Measurements from ENCODE around the gene CEP164.
"Not testable (repeated sequence)": the region's sequence is repeated elsewhere in the genome, so short reads cannot be mapped to it uniquely, and the experiment has no call there.

Gene CEP164

DNA sequence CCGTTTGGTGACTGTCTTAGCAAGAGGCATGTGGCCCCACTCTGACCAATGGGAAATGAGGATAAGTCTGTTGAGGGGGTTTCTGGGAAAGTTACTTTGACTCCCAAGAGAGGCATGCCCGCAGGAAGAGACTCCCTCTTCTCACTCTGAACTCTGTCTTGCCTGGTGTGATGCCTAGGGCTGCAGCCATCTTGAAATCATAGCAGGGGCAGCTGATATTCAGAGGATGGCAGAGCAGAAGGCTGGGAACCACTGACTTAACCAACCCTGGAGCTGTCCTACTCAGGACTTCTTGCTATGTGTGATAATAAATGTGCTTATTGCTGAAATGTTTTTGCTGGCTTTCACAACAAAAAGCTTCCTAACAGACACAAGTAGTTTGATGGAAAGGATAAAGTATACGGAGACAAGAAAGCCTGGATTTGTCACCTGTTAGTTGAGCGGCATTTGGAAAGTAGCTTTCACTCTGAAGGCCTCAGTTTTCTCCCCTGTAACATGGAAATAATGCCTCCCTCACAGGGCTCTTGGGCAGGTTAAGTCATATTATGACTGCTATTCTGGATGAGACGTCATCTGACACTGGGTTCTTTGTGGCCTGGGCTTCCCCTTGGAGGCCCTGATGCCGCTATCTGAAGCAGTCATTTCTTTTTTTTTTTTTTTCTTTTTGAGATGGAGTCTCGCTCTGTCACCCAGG lies 128.5 kb downstream of the CEP164 start:
- no peak overlapping the region for H3K9ac ChIP-seq (ENCODE audit: low read depth, low read length)
- H3K4me1 ChIP-seq (ENCODE audit: control insufficient read depth, insufficient read depth, low read length): no peaks in the 10 kb centered on the region
- H3K4me3 ChIP-seq (ENCODE audit: low read depth, low read length): no peak overlapping the region
- H3K9me3 ChIP-seq (ENCODE audit: control insufficient read depth, insufficient read depth, low read length): no peaks in the 10 kb centered on the region
- no peaks in the 10 kb centered on the region for H3K27me3 ChIP-seq (ENCODE audit: control insufficient read depth, insufficient read depth, low read length)
- H3K36me3 ChIP-seq (ENCODE audit: control insufficient read depth, insufficient read depth, low read length): no peaks in the 10 kb centered on the region

DNA sequence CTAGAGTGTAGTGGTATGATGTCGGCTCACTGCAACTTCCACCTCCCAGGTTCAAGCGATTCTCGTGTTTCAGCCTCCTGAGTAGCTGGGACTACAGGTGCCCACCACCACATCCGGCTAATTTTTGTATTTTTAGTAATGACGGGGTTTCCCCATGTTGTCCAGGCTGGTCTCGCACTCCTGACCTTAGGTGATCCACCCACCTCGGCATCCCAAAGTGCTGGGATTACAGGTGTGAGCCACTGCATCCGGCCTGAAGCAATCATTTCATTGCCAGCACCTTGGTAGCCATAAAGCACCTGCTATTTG lies 129.0 kb downstream of the CEP164 start:
- H3K9ac ChIP-seq (ENCODE audit: low read depth, low read length); H3K9me3 ChIP-seq (ENCODE audit: control insufficient read depth, insufficient read depth, low read length); H3K36me3 ChIP-seq (ENCODE audit: control insufficient read depth, insufficient read depth, low read length); H3K4me1 ChIP-seq (ENCODE audit: control insufficient read depth, insufficient read depth, low read length); H3K4me3 ChIP-seq (ENCODE audit: low read depth, low read length); H3K27me3 ChIP-seq (ENCODE audit: control insufficient read depth, insufficient read depth, low read length): not testable (repeated sequence)

DNA sequence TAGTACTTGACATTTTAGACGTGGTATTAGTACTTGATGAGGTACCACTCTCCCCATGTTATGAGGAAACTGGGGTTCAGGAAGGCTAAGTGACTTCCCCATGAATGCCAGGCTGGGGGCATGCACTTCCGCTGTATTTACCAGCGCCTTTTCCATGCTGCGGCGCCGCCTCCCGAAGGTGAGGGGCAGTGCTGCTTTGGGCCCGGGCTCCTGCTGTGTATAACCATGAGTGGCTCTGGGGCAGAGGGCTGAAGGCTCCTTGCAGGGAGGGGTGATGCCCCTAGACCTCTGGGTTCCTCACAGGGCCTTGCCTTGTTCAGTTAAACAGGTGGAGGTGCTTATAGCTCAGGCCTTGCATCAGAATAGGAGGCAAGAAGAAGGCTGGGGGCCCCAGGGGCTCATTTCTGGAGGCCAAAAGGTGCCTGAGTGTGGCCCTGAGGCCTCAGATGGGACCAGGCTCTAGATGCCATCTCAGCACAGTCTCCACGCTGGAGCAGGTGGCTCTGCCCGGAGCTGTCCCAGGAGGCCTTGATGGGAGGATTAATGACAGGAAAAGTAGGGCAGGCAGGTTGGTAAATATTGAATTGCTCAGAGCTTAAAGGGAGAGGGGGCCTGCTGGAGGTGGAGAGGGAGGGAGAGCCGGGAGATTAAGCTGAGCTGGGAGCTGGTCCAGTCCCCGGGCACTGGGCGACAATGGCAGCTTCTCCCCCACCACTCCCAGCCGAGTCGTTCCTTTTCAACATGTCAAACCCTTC lies 129.6 kb downstream of the CEP164 start:
- H3K9me3 ChIP-seq (ENCODE audit: control insufficient read depth, insufficient read depth, low read length): no peaks in the 10 kb centered on the region
- no peaks in the 10 kb centered on the region for H3K4me1 ChIP-seq (ENCODE audit: control insufficient read depth, insufficient read depth, low read length)
- no peak overlapping the region for H3K9ac ChIP-seq (ENCODE audit: low read depth, low read length)
- no peak overlapping the region for H3K4me3 ChIP-seq (ENCODE audit: low read depth, low read length)
- H3K36me3 ChIP-seq (ENCODE audit: control insufficient read depth, insufficient read depth, low read length): no peaks in the 10 kb centered on the region
- no peaks in the 10 kb centered on the region for H3K27me3 ChIP-seq (ENCODE audit: control insufficient read depth, insufficient read depth, low read length)

DNA sequence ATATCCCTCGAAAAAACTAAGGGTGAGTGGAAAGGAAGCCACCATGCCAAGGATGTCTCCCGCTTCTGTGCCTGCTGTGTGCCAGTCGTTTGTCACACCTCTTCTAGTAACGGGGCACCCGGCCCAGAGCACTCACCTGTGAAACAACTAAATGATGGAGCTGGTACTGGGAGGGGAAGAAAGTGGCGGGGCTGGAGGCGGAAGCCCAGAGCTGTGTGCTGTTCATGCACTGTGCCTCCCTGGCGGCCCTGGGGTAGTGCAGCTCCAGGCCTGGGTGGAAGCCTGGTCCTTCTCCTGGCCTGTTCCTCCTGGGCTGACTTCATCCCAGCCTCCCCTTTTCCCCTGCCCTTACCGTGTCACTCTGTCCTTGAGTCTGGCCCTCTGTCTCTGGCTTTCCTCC lies 130.2 kb downstream of the CEP164 start:
- no peak overlapping the region for H3K9ac ChIP-seq (ENCODE audit: low read depth, low read length)
- H3K4me3 ChIP-seq (ENCODE audit: low read depth, low read length): no peak overlapping the region
- H3K9me3 ChIP-seq (ENCODE audit: control insufficient read depth, insufficient read depth, low read length): no peaks in the 10 kb centered on the region
- H3K27me3 ChIP-seq (ENCODE audit: control insufficient read depth, insufficient read depth, low read length): no peaks in the 10 kb centered on the region
- no peaks in the 10 kb centered on the region for H3K4me1 ChIP-seq (ENCODE audit: control insufficient read depth, insufficient read depth, low read length)
- no peaks in the 10 kb centered on the region for H3K36me3 ChIP-seq (ENCODE audit: control insufficient read depth, insufficient read depth, low read length)

DNA sequence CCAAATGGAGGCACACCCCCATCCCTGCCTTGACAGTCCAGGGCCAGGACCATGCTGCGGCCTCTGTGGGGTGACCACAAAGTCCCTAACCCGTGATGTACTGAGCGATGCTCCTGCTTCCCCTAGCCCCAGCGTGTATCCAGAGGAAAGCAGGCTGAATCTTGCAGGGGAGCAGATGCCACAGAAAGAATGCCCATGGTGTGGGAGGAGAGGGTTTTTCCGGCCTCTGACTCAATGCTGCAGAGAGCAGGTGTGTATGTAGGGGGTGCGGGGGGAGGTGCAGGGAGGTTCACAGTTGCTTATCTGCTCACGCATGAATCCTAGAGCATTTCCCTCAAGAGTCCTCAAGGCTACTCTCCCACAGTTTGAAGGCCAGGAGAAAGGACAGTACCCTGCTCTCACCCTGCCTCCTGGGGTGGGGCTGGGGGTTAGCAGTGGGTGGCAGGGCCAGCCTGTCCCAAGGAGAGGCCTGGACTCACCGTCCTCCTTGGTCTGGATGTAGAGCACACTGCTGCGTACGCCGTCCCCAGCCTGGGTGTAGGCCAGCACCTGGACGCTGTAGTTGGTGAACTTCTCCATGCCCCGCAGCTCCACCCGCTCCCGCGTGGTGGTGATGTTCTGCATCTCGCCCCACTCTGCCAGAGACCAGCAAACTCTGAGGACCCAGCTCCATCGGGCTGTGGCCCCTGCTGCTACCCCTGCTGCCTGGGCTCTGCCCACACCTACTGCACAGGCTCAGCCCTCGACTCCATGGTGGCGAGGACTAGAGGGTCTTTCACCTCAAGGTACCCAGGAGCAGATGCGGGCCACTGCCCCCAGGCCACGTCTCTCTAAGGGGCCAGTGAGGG lies 130.8 kb downstream of the CEP164 start:
- H3K27me3 ChIP-seq (ENCODE audit: control insufficient read depth, insufficient read depth, low read length): no peaks in the 10 kb centered on the region
- H3K9ac ChIP-seq (ENCODE audit: low read depth, low read length): no peak overlapping the region
- H3K4me3 ChIP-seq (ENCODE audit: low read depth, low read length): no peak overlapping the region
- H3K4me1 ChIP-seq (ENCODE audit: control insufficient read depth, insufficient read depth, low read length): no peaks in the 10 kb centered on the region
- no peaks in the 10 kb centered on the region for H3K36me3 ChIP-seq (ENCODE audit: control insufficient read depth, insufficient read depth, low read length)
- H3K9me3 ChIP-seq (ENCODE audit: control insufficient read depth, insufficient read depth, low read length): no peaks in the 10 kb centered on the region

DNA sequence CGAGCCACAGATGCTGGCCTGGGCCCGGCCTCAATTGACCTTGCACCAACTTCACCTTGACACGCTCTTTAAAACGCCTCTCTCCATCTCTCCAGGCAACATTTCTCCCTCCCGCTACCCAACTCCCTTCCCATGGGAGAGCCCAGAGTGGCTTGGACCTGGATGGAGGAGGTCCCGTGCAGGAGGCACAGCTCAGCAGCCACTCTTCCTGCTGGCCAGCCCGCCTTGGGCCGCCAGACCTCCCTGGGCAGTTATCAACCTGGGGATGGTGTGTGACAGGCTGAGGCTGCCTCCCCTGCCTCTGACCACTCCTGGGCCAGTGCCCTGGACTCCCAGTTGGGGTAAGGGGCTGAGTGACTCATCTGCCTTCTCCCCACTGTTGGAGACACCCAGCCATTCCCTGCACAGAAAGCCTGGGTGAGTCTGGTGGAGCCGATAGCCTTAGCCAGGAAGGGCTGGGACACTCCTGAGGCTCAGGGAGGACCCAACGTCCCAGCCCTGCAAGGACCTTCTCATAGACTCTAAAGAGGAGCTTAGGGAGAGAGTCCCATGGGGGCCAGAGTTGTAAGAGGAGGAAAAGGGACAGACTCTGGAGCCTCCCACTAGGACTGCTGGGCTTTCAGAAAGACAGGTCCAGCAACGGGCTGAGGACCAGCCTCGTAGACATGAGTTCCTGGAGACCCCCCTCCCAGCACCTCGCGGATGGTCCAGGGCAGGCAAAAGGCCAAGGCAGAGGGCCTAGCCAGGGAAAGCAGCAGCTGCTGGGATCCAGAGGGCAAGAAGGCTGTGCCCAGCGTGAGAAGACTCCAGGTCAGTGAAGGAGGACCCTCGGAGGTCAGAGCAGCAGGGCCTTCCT lies 131.7 kb downstream of the CEP164 start:
- Histone ChIP-seq H3K9me3 (ENCODE audit: control insufficient read depth, insufficient read depth, low read length) (no peaks in the 10 kb centered on the region), H3K36me3 (ENCODE audit: control insufficient read depth, insufficient read depth, low read length) (no peaks in the 10 kb centered on the region), H3K9ac (ENCODE audit: low read depth, low read length) (no peak overlapping the region), H3K4me1 (ENCODE audit: control insufficient read depth, insufficient read depth, low read length) (no peaks in the 10 kb centered on the region), H3K27me3 (ENCODE audit: control insufficient read depth, insufficient read depth, low read length) (no peaks in the 10 kb centered on the region), H3K4me3 (ENCODE audit: low read depth, low read length) (no peak overlapping the region)

DNA sequence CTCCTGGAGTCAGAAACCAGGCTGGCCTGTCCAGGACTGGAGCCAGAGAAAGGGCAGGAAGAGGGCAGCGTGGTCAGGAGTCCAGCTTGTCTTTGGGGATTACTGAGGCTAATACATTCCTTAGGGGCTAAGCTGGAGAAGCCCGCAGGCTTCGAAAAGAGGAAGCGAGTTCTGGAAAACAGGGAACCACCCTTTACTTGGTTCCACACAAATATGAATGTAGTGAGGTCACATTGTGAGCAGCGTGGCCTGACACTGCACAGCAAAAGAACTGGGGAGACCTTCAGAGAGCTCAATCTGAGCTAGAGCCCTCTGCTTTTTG lies 132.3 kb downstream of the CEP164 start:
- Histone ChIP-seq H3K27me3 (ENCODE audit: control insufficient read depth, insufficient read depth, low read length) (no peaks in the 10 kb centered on the region), H3K4me1 (ENCODE audit: control insufficient read depth, insufficient read depth, low read length) (no peaks in the 10 kb centered on the region), H3K36me3 (ENCODE audit: control insufficient read depth, insufficient read depth, low read length) (no peaks in the 10 kb centered on the region), H3K9ac (ENCODE audit: low read depth, low read length) (no peak overlapping the region), H3K9me3 (ENCODE audit: control insufficient read depth, insufficient read depth, low read length) (no peaks in the 10 kb centered on the region), H3K4me3 (ENCODE audit: low read depth, low read length) (no peak overlapping the region)

DNA sequence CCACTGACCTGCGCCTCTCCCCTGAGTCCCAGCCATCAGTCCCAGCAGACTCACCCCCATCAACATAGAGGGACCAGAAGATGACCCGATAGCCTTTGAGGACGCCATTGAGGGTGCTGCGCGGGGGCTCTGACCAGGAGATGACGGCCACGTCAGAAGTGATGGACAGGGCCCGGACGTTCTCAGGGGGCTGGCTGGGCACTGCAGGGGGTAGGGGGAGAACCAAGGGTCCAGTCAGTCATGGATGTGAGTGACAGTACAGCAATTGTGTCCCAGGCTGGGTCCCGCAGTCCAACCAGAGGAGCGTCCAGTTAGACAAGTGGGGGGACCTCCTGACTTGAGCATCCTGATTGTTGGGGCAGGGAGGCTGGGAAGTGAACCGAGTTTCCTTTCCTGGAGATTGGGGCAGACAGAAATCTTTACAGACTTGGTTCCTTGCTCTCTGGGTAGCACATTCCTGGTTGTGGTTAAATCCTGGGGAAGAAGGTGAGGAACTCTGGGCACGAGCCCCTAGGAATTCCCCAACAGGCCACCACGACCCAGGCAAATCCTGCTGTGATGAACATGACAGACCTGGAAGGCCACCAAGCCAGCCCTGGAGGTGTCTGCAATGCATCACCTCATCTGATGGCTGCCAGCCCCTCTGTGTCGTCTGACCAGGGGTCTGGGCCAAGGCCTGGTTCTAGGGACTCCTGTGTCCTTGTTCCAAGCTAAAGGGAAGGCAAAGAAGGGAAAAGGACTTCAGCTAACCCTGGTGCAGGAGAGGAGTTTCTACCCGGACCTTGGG lies 133.9 kb downstream of the CEP164 start:
- Histone ChIP-seq H3K36me3 (ENCODE audit: control insufficient read depth, insufficient read depth, low read length) (no peaks in the 10 kb centered on the region), H3K9me3 (ENCODE audit: control insufficient read depth, insufficient read depth, low read length) (no peaks in the 10 kb centered on the region), H3K4me3 (ENCODE audit: low read depth, low read length) (no peak overlapping the region), H3K4me1 (ENCODE audit: control insufficient read depth, insufficient read depth, low read length) (no peaks in the 10 kb centered on the region), H3K27me3 (ENCODE audit: control insufficient read depth, insufficient read depth, low read length) (no peaks in the 10 kb centered on the region), H3K9ac (ENCODE audit: low read depth, low read length) (no peak overlapping the region)

DNA sequence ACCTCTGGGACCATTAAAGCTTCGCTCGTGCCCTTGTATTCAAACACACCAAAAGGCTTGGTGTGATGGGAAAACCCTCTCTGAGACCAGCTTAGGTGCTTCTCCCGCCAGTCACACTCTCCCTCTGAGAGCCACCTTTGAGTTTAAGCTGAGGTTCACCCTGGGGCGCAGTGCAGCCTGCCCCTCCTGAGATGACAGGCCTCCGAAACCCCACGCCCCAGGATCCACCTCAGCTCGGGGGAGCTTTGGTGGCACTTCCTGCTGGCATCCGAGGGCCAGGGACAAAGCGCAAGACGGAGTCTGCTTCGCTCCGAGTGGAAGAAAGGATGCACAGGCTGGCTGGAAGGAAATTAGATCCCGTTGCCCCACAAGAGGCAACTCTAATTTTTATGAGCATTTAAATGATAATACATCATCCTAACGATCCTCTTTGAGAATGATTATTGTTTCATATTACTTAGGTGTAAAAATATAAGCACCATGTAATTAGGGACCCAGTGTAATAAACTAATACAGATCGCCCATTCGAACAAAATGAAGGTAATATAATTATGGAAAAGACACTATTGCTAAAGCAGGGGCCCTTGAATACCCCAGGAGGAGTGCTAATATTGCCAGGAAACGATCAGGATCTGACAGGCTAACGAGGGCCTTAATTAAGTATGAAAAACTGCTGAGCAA lies 134.7 kb downstream of the CEP164 start:
- Histone ChIP-seq H3K36me3 (ENCODE audit: control insufficient read depth, insufficient read depth, low read length) (no peaks in the 10 kb centered on the region), H3K27me3 (ENCODE audit: control insufficient read depth, insufficient read depth, low read length) (no peaks in the 10 kb centered on the region), H3K9me3 (ENCODE audit: control insufficient read depth, insufficient read depth, low read length) (no peaks in the 10 kb centered on the region), H3K9ac (ENCODE audit: low read depth, low read length) (no peak overlapping the region), H3K4me3 (ENCODE audit: low read depth, low read length) (no peak overlapping the region), H3K4me1 (ENCODE audit: control insufficient read depth, insufficient read depth, low read length) (no peaks in the 10 kb centered on the region)

DNA sequence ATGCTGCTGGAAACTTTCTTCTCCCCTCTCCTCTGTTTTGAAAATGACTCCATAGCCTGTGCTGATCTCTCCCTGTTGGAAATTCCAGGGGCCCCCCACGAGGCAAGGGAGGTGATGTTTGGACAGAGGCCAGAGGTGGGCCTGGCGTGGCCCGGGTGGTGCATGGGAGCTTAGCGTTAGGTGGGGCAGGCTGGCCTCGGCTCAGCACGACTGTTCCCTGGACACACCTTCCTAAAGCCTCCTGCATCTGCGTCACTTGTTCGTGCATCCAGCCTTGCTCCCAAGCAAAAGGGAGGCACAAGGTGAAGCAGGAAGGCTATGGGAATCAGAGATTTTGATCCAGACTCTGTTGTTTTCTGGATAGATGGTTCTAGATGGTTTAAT lies 135.2 kb downstream of the CEP164 start:
- Histone ChIP-seq H3K27me3 (ENCODE audit: control insufficient read depth, insufficient read depth, low read length) (no peaks in the 10 kb centered on the region), H3K9me3 (ENCODE audit: control insufficient read depth, insufficient read depth, low read length) (no peaks in the 10 kb centered on the region), H3K36me3 (ENCODE audit: control insufficient read depth, insufficient read depth, low read length) (no peaks in the 10 kb centered on the region), H3K4me1 (ENCODE audit: control insufficient read depth, insufficient read depth, low read length) (no peaks in the 10 kb centered on the region), H3K4me3 (ENCODE audit: low read depth, low read length) (no peak overlapping the region), H3K9ac (ENCODE audit: low read depth, low read length) (no peak overlapping the region)

Measured in iPS-15b (cell line).